ENCODE data around the gene MARCHF11. TPM values are rescaled to one million over a fixed set of nuclear protein-coding genes. Genes with fewer than 3 reads are reported as not detected.

MARCHF11 gene
- total RNA-seq, 1 experiment from 2014 or later = not detected

GRCh38 chr5:16131878-16132277, 47.7 kb downstream of the MARCHF11 start:
- DNase-seq (ENCODE audit: low spot score) = no peak
- no peak overlapping the region for H3K4me3 ChIP-seq (ENCODE audit: low read depth, low read length, poor library complexity, severe bottlenecking)
- peaks cover 5% of the 10 kb centered on the region for H3K4me1 ChIP-seq (ENCODE audit: insufficient read depth, low read length, poor library complexity, severe bottlenecking)
- H3K27ac ChIP-seq (ENCODE audit: low read depth, low read length, poor library complexity, severe bottlenecking) = no peak overlapping the region
- intact Hi-C loops (cut with micrococcal nuclease; ENCODE audit: unreplicated experiment) = no loop called here
- no peaks in the 10 kb centered on the region for H3K36me3 ChIP-seq (ENCODE audit: insufficient read depth, low read length, poor library complexity, severe bottlenecking)
- TF ChIP-seq EZH2 (IDR thresholded peaks at IDR 0.05; ENCODE audit: borderline replicate concordance, low read depth, low read length, poor library complexity, severe bottlenecking) = no peak
- TF ChIP-seq CTCF (conservative IDR thresholded peaks at IDR 0.05; ENCODE audit: low read depth, low read length) = no peak
- peaks cover 10% of the 10 kb centered on the region for H3K27me3 ChIP-seq (replicated peaks; ENCODE audit: insufficient read depth, low read depth, low read length, poor library complexity)
- no peaks in the 10 kb centered on the region for H3K9me3 ChIP-seq (ENCODE audit: low read depth, low read length, poor library complexity, severe bottlenecking)
- BruUV-seq (replicated peaks) = no TSS peak
- POLR2A ChIA-PET (ENCODE audit: low non-redundant PET) = no interaction called here
- CTCF ChIA-PET = no interaction called here

GRCh38 chr5:16128944-16129343, 50.6 kb downstream of the MARCHF11 start:
- ChIA-PET CTCF (no interaction called here), POLR2A (ENCODE audit: low non-redundant PET) (interaction anchor here (0.5 kb wide), 1 partner anchor 23 kb away, joined by 5 read pairs; no protein-coding TSS in a partner anchor)
- intact Hi-C loops (cut with micrococcal nuclease; ENCODE audit: unreplicated experiment) = no loop called here

GRCh38 chr5:16127865-16128544, 51.6 kb downstream of the MARCHF11 start:
- Histone ChIP-seq H3K4me3 (ENCODE audit: low read depth, low read length, poor library complexity, severe bottlenecking) (no peak overlapping the region), H3K27ac (ENCODE audit: low read depth, low read length, poor library complexity, severe bottlenecking) (no peak overlapping the region), H3K27me3 (replicated peaks; ENCODE audit: insufficient read depth, low read depth, low read length, poor library complexity) (peaks cover 10% of the 10 kb centered on the region), H3K4me1 (ENCODE audit: insufficient read depth, low read length, poor library complexity, severe bottlenecking) (no peaks in the 10 kb centered on the region), H3K9me3 (ENCODE audit: low read depth, low read length, poor library complexity, severe bottlenecking) (no peaks in the 10 kb centered on the region), H3K36me3 (ENCODE audit: insufficient read depth, low read length, poor library complexity, severe bottlenecking) (no peaks in the 10 kb centered on the region)
- ChIA-PET CTCF (no interaction called here), POLR2A (ENCODE audit: low non-redundant PET) (no interaction called here)
- BruUV-seq (replicated peaks) = no TSS peak
- intact Hi-C loops (cut with micrococcal nuclease; ENCODE audit: unreplicated experiment) = no loop called here
- DNase-seq (ENCODE audit: low spot score) = no peak
- TF ChIP-seq EZH2 (IDR thresholded peaks at IDR 0.05; ENCODE audit: borderline replicate concordance, low read depth, low read length, poor library complexity, severe bottlenecking) = no peak
- TF ChIP-seq CTCF (conservative IDR thresholded peaks at IDR 0.05; ENCODE audit: low read depth, low read length) = no peak

More at GRCh38 chr5:16128944-16129343, 50.6 kb downstream of the MARCHF11 start:
- no peak overlapping the region for H3K27ac ChIP-seq (ENCODE audit: low read depth, low read length, poor library complexity, severe bottlenecking)
- TF ChIP-seq EZH2 (IDR thresholded peaks at IDR 0.05; ENCODE audit: borderline replicate concordance, low read depth, low read length, poor library complexity, severe bottlenecking) = no peak
- no peak for TF ChIP-seq CTCF (conservative IDR thresholded peaks at IDR 0.05; ENCODE audit: low read depth, low read length)
- no peak overlapping the region for H3K4me3 ChIP-seq (ENCODE audit: low read depth, low read length, poor library complexity, severe bottlenecking)
- no peaks in the 10 kb centered on the region for H3K9me3 ChIP-seq (ENCODE audit: low read depth, low read length, poor library complexity, severe bottlenecking)
- no peaks in the 10 kb centered on the region for H3K4me1 ChIP-seq (ENCODE audit: insufficient read depth, low read length, poor library complexity, severe bottlenecking)
- no peaks in the 10 kb centered on the region for H3K36me3 ChIP-seq (ENCODE audit: insufficient read depth, low read length, poor library complexity, severe bottlenecking)
- BruUV-seq (replicated peaks) = no TSS peak
- no peak for DNase-seq (ENCODE audit: low spot score)
- peaks cover 10% of the 10 kb centered on the region for H3K27me3 ChIP-seq (replicated peaks; ENCODE audit: insufficient read depth, low read depth, low read length, poor library complexity)
